GM23338 (cell line): Measurements from ENCODE around the gene ALCAM. TPM values are rescaled to one million over a fixed set of nuclear protein-coding genes. Genes with fewer than 3 reads are reported as not detected.

ENCODE experiments used
- ATAC-seq: fragments of 200-7000 bp; cut with Tn5 transposase; 3 replicates; pipeline ENCODE4 v1.9.1; 2020
- DNase-seq: peaks from one replicate; pipeline ENCODE4 v3.0.0-alpha.2; 2015; ENCODE audit warnings: low spot score
- H2AFZ ChIP-seq: fragments of 200-600 bp; sonication (generic); 2 replicates; pipeline ENCODE4 v1.8.0; 2016; ENCODE audit warnings: antibody characterized with exemption, mild to moderate bottlenecking, moderate library complexity
- H3F3A ChIP-seq: fragments of 200-600 bp; sonication (generic); replicated peaks from 2 replicates; pipeline ENCODE4 v1.8.0; 2017; ENCODE audit warnings: antibody characterized with exemption, mixed run types, low read depth
- H3K27ac ChIP-seq: fragments of 200-600 bp; sonication (generic); 2 replicates; pipeline ENCODE4 v1.6.1; 2016; ENCODE audit warnings: low read depth
- H3K27me3 ChIP-seq: fragments of 200-600 bp; sonication (generic); 2 replicates; pipeline ENCODE4 v1.8.0; 2016; ENCODE audit warnings: mild to moderate bottlenecking, mixed run types, moderate library complexity; ENCODE audit not compliant: insufficient read depth
- H3K36me3 ChIP-seq: fragments of 200-600 bp; sonication (generic); 2 replicates; pipeline ENCODE4 v1.8.0; 2016; ENCODE audit warnings: mild to moderate bottlenecking; ENCODE audit not compliant: insufficient read depth
- H3K4me1 ChIP-seq: fragments of 200-600 bp; sonication (generic); 2 replicates; pipeline ENCODE4 v1.8.0; 2016; ENCODE audit warnings: mild to moderate bottlenecking, moderate library complexity; ENCODE audit not compliant: insufficient read depth
- H3K4me2 ChIP-seq: fragments of 200-600 bp; sonication (generic); 2 replicates; pipeline ENCODE4 v1.7.1; 2017; ENCODE audit warnings: mixed run types
- H3K4me3 ChIP-seq: fragments of 200-600 bp; sonication (generic); 2 replicates; pipeline ENCODE4 v1.6.1; 2016; ENCODE audit warnings: mixed run types
- H3K79me2 ChIP-seq: fragments of 200-600 bp; sonication (generic); replicated peaks from 2 replicates; pipeline ENCODE4 v1.8.0; 2017; ENCODE audit warnings: mild to moderate bottlenecking; ENCODE audit not compliant: insufficient read depth
- H3K9me2 ChIP-seq: fragments of 200-600 bp; sonication (generic); 2 replicates; pipeline ENCODE4 v1.8.0; 2017; ENCODE audit not compliant: insufficient read depth
- H4K20me1 ChIP-seq: fragments of 200-600 bp; sonication (generic); replicated peaks from 2 replicates; pipeline ENCODE4 v1.8.0; 2017; ENCODE audit warnings: mild to moderate bottlenecking; ENCODE audit not compliant: insufficient read depth
- H3K27ac Mint-ChIP-seq: 2 replicates; pipeline ENCODE4 v1.8.0; 2020; ENCODE audit warnings: inconsistent platforms, mild to moderate bottlenecking, moderate library complexity, mixed read lengths
- H3K27me3 Mint-ChIP-seq: 3 replicates; pipeline ENCODE4 v1.8.0; 2022; ENCODE audit warnings: low read depth, mild to moderate bottlenecking, moderate library complexity, mixed read lengths, inconsistent platforms; ENCODE audit not compliant: insufficient read depth, poor library complexity
- H3K36me3 Mint-ChIP-seq: 3 replicates; pipeline ENCODE4 v1.8.0; 2021; ENCODE audit warnings: low read depth, mild to moderate bottlenecking, inconsistent platforms, moderate library complexity, mixed read lengths
- H3K4me1 Mint-ChIP-seq: 3 replicates; pipeline ENCODE4 v1.8.0; 2020; ENCODE audit warnings: mild to moderate bottlenecking, inconsistent platforms, mixed read lengths
- H3K4me3 Mint-ChIP-seq: 3 replicates; pipeline ENCODE4 v1.8.0; 2021; ENCODE audit warnings: moderate library complexity, mild to moderate bottlenecking, inconsistent platforms, mixed read lengths
- H3K9me3 Mint-ChIP-seq: 3 replicates; pipeline ENCODE4 v1.8.0; 2020; ENCODE audit warnings: moderate library complexity, mild to moderate bottlenecking, inconsistent platforms, mixed read lengths
- CREB1 ChIP-seq: fragments of 250-450 bp; sonication (Bioruptor Pico); IDR thresholded peaks from 2 replicates; pipeline ENCODE4 v1.5.0; 2020; ENCODE audit warnings: low read depth, mild to moderate bottlenecking, moderate library complexity
- ETS1 ChIP-seq: IDR thresholded peaks from 2 replicates; pipeline ENCODE4 v1.6.1; 2016; ENCODE audit warnings: antibody characterized with exemption
- EZH2 ChIP-seq: fragments of 200-600 bp; sonication (generic); IDR thresholded peaks from one replicate; pipeline ENCODE4 v1.8.0; 2017; ENCODE audit warnings: antibody characterized with exemption, mild to moderate bottlenecking, low read depth; ENCODE audit not compliant: unreplicated experiment
- EZH2phosphoT487 ChIP-seq: fragments of 200-600 bp; sonication (generic); IDR thresholded peaks from one replicate; pipeline ENCODE4 v1.8.1; 2018; ENCODE audit warnings: antibody characterized with exemption; ENCODE audit not compliant: unreplicated experiment
- JUNB ChIP-seq: IDR thresholded peaks from one replicate; pipeline ENCODE4 v1.6.1; 2016; ENCODE audit warnings: antibody characterized with exemption; ENCODE audit not compliant: unreplicated experiment
- NANOG ChIP-seq: IDR thresholded peaks from 2 replicates; pipeline ENCODE4 v1.6.1; 2016; ENCODE audit warnings: antibody characterized with exemption, borderline replicate concordance
- POLR2AphosphoS5 ChIP-seq: IDR thresholded peaks from 2 replicates; pipeline ENCODE4 v1.6.1; 2016; ENCODE audit warnings: antibody characterized with exemption, low read depth
- REST ChIP-seq: IDR thresholded peaks from one replicate; pipeline ENCODE4 v1.6.1; 2018; ENCODE audit warnings: antibody characterized with exemption; ENCODE audit not compliant: unreplicated experiment
- STAT1 ChIP-seq: IDR thresholded peaks from one replicate; pipeline ENCODE4 v1.6.1; 2016; ENCODE audit warnings: antibody characterized with exemption; ENCODE audit not compliant: unreplicated experiment
- ZNF114 ChIP-seq: fragments of 250-450 bp; sonication (Bioruptor Pico); IDR thresholded peaks from 2 replicates; pipeline ENCODE4 v1.5.0; 2020; ENCODE audit warnings: mild to moderate bottlenecking, moderate library complexity
- ZNF331 ChIP-seq: fragments of 250-450 bp; sonication (Bioruptor Pico); IDR thresholded peaks from 2 replicates; pipeline ENCODE4 v1.5.0; 2020; ENCODE audit warnings: low read depth, mild to moderate bottlenecking, moderate library complexity
- polyA plus RNA-seq: library from polyadenylated mRNA; unstranded; fragments of >200 nt; fragmentation: Nextera tagmentation; extraction: Ambion mirVana; gene quantifications from 2 replicates; pipeline ENCODE4 v1.2.1, GENCODE V29; 2016
- total RNA-seq: library from RNA; depleted of rRNA; stranded (reverse); fragments of >200 nt; shearing (Covaris generic); gene quantifications from 2 replicates; pipeline ENCODE4 v1.2.3, GENCODE V29; 2014

Gene ALCAM
- total and polyA plus RNA-seq, 2 experiments from 2014 or later = 11.3 to 36.0 TPM

- no peak overlapping the region for H3K4me3 ChIP-seq
- no peaks in the 10 kb centered on the region for H3K36me3 ChIP-seq
- H3K9me3 Mint-ChIP-seq = peaks cover 3% of the 10 kb centered on the region; the same call in 2 of the 3 replicates
- no peaks in the 10 kb centered on the region for H3K79me2 ChIP-seq
- H3K4me1 Mint-ChIP-seq = peaks cover 18% of the 10 kb centered on the region
- DNase-seq (no peak), ATAC-seq (no peak)
- no peak overlapping the region for H3K4me2 ChIP-seq
- H3K4me3 Mint-ChIP-seq = no peak overlapping the region
- H2AFZ ChIP-seq = 0 out of 2 replicates have a peak overlapping the region, but pooled peaks have one; percentile 23
- no peaks in the 10 kb centered on the region for H3K27me3 Mint-ChIP-seq
- 0 out of 2 replicates have a peak, but pooled peaks cover 10% of the 10 kb centered on the region for H3K4me1 ChIP-seq
- H3K27ac Mint-ChIP-seq = no peak overlapping the region
- TF ChIP-seq POLR2AphosphoS5 = no peak
- H3K27me3 ChIP-seq = no peaks in the 10 kb centered on the region
- no peaks in the 10 kb centered on the region for H3K36me3 Mint-ChIP-seq
- no peaks in the 10 kb centered on the region for H3K9me2 ChIP-seq
- no peaks in the 10 kb centered on the region for H4K20me1 ChIP-seq
- H3F3A ChIP-seq = no peaks in the 10 kb centered on the region
- H3K27ac ChIP-seq = no peak overlapping the region
These were observed 243.8 kb downstream of the ALCAM start for GRCh38 chr3:105610473-105610872.

- Histone ChIP-seq H3K36me3 (no peaks in the 10 kb centered on the region), H3F3A (no peaks in the 10 kb centered on the region), H4K20me1 (no peaks in the 10 kb centered on the region), H3K9me2 (no peaks in the 10 kb centered on the region), H3K4me2 (no peak overlapping the region), H3K4me1 (0 out of 2 replicates have a peak, but pooled peaks cover 10% of the 10 kb centered on the region), H3K27ac (no peak overlapping the region), H3K79me2 (no peaks in the 10 kb centered on the region), H3K27me3 (no peaks in the 10 kb centered on the region), H3K4me3 (no peak overlapping the region), H2AFZ (no peak overlapping the region)
- Mint-ChIP-seq H3K4me1 (peaks cover 18% of the 10 kb centered on the region), H3K27ac (no peak overlapping the region), H3K9me3 (peaks cover 3% of the 10 kb centered on the region; the same call in 1 of the 3 replicates), H3K4me3 (no peak overlapping the region), H3K27me3 (no peaks in the 10 kb centered on the region), H3K36me3 (no peaks in the 10 kb centered on the region)
- no peak for ATAC-seq
- DNase-seq = peak; percentile 17
- no peak for TF ChIP-seq EZH2phosphoT487
- no peak for TF ChIP-seq JUNB
- no peak for TF ChIP-seq EZH2
- TF ChIP-seq ZNF114 = no peak
- no peak for TF ChIP-seq NANOG
- no peak for TF ChIP-seq POLR2AphosphoS5
- no peak for TF ChIP-seq CREB1 (CRISPR knock-in tag)
- TF ChIP-seq STAT1 = no peak
- no peak for TF ChIP-seq ZNF331
- no peak for TF ChIP-seq ETS1
- TF ChIP-seq REST = no peak
These were observed 244.8 kb downstream of the ALCAM start for GRCh38 chr3:105611304-105612192.
